A549 (cell line): ENCODE data around the gene TTLL9.

ENCODE experiments used
- CHD4 ChIP-seq: fragments of 200-600 bp; sonication (generic); IDR thresholded peaks from 2 replicates; pipeline ENCODE4 v1.6.1; 2016; ENCODE audit warnings: antibody characterized with exemption, mild to moderate bottlenecking, borderline replicate concordance
- EP300 ChIP-seq, 2 experiments: fragments of >200 bp; sonication (Bioruptor Twin); formaldehyde crosslinking; IDR thresholded peaks; 2 replicates in 1 of 2; 3 replicates in 1 of 2; pipeline ENCODE4 v1.6.1; 2016 to 2017
- HDAC2 ChIP-seq: fragments of 200-600 bp; sonication (generic); IDR thresholded peaks from 2 replicates; pipeline ENCODE4 v1.6.1; 2016
- JUN ChIP-seq, 2 experiments: fragments of >200 bp; sonication (Bioruptor Twin); formaldehyde crosslinking; IDR thresholded peaks; 2 replicates in 1 of 2; 3 replicates in 1 of 2; pipeline ENCODE4 v1.6.1; 2016 to 2017
- MAZ ChIP-seq: fragments of 150-350 bp; IDR thresholded peaks from 2 replicates; pipeline ENCODE4 v1.6.1; 2014; ENCODE audit warnings: antibody characterized with exemption, low read depth, low read length, borderline replicate concordance
- POLR2A ChIP-seq: IDR thresholded peaks from 2 replicates; pipeline ENCODE4 v1.6.1; 2012; ENCODE audit warnings: mild to moderate bottlenecking, low read length
- TP53 ChIP-seq: fragments of 250-450 bp; sonication (Bioruptor Pico); IDR thresholded peaks from 2 replicates; pipeline ENCODE4 v1.5.0; 2021; ENCODE audit warnings: mild to moderate bottlenecking, moderate library complexity
- TF ChIP-seq, protein P1 (sequence below): fragments of >200 bp; sonication (Bioruptor Twin); formaldehyde crosslinking; IDR thresholded peaks from 3 replicates; pipeline ENCODE4 v1.5.1; 2016
- TF ChIP-seq, protein P2 (sequence below): fragments of 250-450 bp; sonication (Bioruptor Pico); IDR thresholded peaks from 2 replicates; pipeline ENCODE4 v1.5.0; 2021; ENCODE audit warnings: mild to moderate bottlenecking, moderate library complexity, borderline replicate concordance

DNA sequence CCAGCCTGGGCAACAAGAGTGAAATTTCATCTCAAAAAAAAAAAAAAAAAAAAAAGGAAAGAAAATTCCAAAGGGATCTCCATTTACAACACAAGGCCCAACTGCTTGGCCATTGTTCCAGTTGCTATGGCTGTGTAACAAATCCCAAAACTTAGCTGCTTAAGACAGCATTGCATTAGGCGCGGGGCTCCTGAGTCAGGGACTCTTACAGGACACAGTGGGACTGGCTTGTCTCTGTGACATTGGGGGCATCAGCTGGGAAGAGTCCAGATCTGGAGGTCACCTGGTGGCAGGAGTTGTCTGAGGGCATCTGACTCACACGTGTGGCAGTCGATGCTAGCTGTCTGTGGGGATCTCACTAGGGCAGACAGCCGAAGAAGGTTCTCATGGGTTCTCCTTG, 35.6 kb downstream of the TTLL9 start:
- TF ChIP-seq CHD4: no peak
- TF ChIP-seq, protein P1, sequence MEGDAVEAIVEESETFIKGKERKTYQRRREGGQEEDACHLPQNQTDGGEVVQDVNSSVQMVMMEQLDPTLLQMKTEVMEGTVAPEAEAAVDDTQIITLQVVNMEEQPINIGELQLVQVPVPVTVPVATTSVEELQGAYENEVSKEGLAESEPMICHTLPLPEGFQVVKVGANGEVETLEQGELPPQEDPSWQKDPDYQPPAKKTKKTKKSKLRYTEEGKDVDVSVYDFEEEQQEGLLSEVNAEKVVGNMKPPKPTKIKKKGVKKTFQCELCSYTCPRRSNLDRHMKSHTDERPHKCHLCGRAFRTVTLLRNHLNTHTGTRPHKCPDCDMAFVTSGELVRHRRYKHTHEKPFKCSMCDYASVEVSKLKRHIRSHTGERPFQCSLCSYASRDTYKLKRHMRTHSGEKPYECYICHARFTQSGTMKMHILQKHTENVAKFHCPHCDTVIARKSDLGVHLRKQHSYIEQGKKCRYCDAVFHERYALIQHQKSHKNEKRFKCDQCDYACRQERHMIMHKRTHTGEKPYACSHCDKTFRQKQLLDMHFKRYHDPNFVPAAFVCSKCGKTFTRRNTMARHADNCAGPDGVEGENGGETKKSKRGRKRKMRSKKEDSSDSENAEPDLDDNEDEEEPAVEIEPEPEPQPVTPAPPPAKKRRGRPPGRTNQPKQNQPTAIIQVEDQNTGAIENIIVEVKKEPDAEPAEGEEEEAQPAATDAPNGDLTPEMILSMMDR: no peak
- no peak for TF ChIP-seq TP53
- TF ChIP-seq JUN (IDR thresholded peaks at IDR 0.05): no peak
- no peak for TF ChIP-seq POLR2A
- TF ChIP-seq, protein P2, sequence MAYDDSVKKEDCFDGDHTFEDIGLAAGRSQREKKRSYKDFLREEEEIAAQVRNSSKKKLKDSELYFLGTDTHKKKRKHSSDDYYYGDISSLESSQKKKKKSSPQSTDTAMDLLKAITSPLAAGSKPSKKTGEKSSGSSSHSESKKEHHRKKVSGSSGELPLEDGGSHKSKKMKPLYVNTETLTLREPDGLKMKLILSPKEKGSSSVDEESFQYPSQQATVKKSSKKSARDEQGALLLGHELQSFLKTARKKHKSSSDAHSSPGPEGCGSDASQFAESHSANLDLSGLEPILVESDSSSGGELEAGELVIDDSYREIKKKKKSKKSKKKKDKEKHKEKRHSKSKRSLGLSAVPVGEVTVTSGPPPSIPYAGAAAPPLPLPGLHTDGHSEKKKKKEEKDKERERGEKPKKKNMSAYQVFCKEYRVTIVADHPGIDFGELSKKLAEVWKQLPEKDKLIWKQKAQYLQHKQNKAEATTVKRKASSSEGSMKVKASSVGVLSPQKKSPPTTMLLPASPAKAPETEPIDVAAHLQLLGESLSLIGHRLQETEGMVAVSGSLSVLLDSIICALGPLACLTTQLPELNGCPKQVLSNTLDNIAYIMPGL (CRISPR knock-in tag): no peak
- no peak for TF ChIP-seq MAZ
- no peak for TF ChIP-seq EP300 (IDR thresholded peaks at IDR 0.05)
- no peak for TF ChIP-seq HDAC2
